ENCODE data around the gene CT45A2.
"Not testable (repeated sequence)": the region's sequence is repeated elsewhere in the genome, so short reads cannot be mapped to it uniquely, and the experiment has no call there.

GRCh38 chrX:135819912-135820311 lies at the start of gene CT45A2:
- not testable (repeated sequence) for TF ChIP-seq CTCF (IDR thresholded peaks at IDR 0.05 in 8 of 11, conservative IDR thresholded peaks at IDR 0.05 in 3 of 11); POLR2A (IDR thresholded peaks at IDR 0.05)
